ENCODE results near the gene CRELD2. TPM values are rescaled to one million over a fixed set of nuclear protein-coding genes. Genes with fewer than 3 reads are reported as not detected.

Gene CRELD2
- total RNA-seq, 4 donors from 2014 or later, result 8.9 to 15.0 (median 13.0) TPM

GRCh38 chr22:49883294-49883640, 35.2 kb upstream of the CRELD2 start:
- intact Hi-C loops (cut with DNase I; ENCODE audit: low total_unique reads), result no loop called here
- DNase-seq (no peak), ATAC-seq (no peak)
- H3K27me3 ChIP-seq, result no peaks in the 10 kb centered on the region
- H3K36me3 ChIP-seq, result peaks cover 0 to 27% of the 10 kb centered on the region in 2 donors
- TF ChIP-seq POLR2A (IDR thresholded peaks at IDR 0.05), result no peak
- TF ChIP-seq, protein P1, sequence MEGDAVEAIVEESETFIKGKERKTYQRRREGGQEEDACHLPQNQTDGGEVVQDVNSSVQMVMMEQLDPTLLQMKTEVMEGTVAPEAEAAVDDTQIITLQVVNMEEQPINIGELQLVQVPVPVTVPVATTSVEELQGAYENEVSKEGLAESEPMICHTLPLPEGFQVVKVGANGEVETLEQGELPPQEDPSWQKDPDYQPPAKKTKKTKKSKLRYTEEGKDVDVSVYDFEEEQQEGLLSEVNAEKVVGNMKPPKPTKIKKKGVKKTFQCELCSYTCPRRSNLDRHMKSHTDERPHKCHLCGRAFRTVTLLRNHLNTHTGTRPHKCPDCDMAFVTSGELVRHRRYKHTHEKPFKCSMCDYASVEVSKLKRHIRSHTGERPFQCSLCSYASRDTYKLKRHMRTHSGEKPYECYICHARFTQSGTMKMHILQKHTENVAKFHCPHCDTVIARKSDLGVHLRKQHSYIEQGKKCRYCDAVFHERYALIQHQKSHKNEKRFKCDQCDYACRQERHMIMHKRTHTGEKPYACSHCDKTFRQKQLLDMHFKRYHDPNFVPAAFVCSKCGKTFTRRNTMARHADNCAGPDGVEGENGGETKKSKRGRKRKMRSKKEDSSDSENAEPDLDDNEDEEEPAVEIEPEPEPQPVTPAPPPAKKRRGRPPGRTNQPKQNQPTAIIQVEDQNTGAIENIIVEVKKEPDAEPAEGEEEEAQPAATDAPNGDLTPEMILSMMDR (IDR thresholded peaks at IDR 0.05 in 4 of 5, conservative IDR thresholded peaks at IDR 0.05 in 1 of 5), result no peak
- no peak overlapping the region for H3K27ac ChIP-seq
- no peaks in the 10 kb centered on the region for H3K9me3 ChIP-seq
- in situ Hi-C loops (cut with MboI; ENCODE audit: low sequenced_read_pairs in 4 of 4), result loop anchor here in 1 of 4 donors (25.0 kb wide), 1 partner anchor 96 kb away; no protein-coding TSS in a partner anchor
- no peak overlapping the region for H3K4me3 ChIP-seq
- no peaks in the 10 kb centered on the region for H3K4me1 ChIP-seq

DNA sequence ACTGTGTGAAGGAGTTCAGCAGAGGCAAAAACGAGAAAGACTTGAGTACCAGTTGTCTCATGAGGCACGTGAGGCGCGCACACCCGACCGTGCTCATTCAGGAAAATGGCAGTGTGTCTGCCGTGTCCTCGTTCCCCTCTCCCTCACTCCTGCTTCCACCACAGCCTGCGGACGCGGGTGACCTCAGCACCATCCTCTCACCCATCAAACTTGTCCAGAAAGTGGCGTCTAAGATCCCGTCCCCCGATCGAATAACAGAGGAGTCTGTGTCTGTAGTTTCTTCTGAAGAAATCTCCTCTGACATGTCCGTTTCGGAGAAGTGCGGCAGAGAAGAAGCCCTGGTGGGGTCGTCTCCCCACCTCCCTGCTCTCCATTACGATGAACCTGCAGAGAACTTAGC, 34.4 kb upstream of the CRELD2 start:
- Histone ChIP-seq H3K27ac (no peak overlapping the region), H3K36me3 (peaks cover 0 to 27% of the 10 kb centered on the region in 2 donors), H3K9me3 (no peaks in the 10 kb centered on the region), H3K27me3 (no peaks in the 10 kb centered on the region), H3K4me1 (no peaks in the 10 kb centered on the region), H3K4me3 (no peak overlapping the region)
- in situ Hi-C loops (cut with MboI; ENCODE audit: low sequenced_read_pairs in 4 of 4) (loop anchor here in 1 of 4 donors (25.0 kb wide), 1 partner anchor 97 kb away; no protein-coding TSS in a partner anchor), intact Hi-C loops (cut with DNase I; ENCODE audit: low total_unique reads) (no loop called here)
- DNase-seq, result no peak
- ATAC-seq, result no peak
- no peak for TF ChIP-seq POLR2A (IDR thresholded peaks at IDR 0.05)
- TF ChIP-seq, protein P1 (IDR thresholded peaks at IDR 0.05 in 4 of 5, conservative IDR thresholded peaks at IDR 0.05 in 1 of 5), result no peak

DNA sequence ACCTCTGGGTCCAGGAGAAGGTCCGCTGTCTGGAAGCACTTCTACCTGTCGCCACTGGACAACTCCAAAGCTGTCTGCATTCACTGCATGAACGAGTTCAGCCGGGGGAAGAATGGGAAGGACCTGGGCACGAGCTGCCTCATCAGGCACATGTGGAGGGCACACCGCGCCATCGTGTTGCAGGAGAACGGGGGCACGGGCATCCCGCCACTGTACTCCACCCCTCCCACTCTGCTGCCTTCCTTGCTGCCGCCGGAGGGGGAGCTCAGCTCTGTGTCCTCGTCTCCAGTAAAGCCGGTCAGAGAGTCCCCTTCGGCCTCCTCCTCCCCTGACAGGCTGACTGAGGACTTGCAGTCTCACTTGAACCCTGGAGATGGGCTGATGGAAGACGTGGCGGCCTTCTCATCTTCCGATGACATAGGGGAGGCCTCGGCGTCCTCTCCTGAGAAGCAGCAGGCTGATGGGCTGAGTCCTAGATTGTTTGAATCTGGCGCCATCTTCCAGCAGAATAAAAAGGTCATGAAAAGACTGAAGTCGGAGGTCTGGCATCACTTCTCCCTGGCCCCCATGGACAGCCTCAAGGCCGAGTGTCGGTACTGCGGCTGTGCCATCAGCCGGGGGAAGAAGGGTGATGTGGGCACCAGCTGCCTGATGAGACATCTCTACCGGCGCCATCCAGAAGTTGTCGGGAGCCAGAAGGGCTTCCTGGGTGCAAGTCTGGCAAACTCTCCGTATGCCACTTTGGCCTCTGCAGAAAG, 33.8 kb upstream of the CRELD2 start:
- no peak for ATAC-seq
- Histone ChIP-seq H3K4me3 (no peak overlapping the region), H3K9me3 (no peaks in the 10 kb centered on the region), H3K27ac (no peak overlapping the region), H3K4me1 (no peaks in the 10 kb centered on the region), H3K36me3 (peaks cover 0 to 27% of the 10 kb centered on the region in 2 donors), H3K27me3 (no peaks in the 10 kb centered on the region)
- intact Hi-C loops (cut with DNase I; ENCODE audit: low total_unique reads), result no loop called here
- in situ Hi-C loops (cut with MboI; ENCODE audit: low sequenced_read_pairs in 4 of 4), result loop anchor here in 1 of 4 donors (25.0 kb wide), 1 partner anchor 97 kb away; no protein-coding TSS in a partner anchor
- no peak for TF ChIP-seq POLR2A (IDR thresholded peaks at IDR 0.05)
- TF ChIP-seq, protein P1 (IDR thresholded peaks at IDR 0.05 in 4 of 5, conservative IDR thresholded peaks at IDR 0.05 in 1 of 5), result no peak
- no peak for DNase-seq

DNA sequence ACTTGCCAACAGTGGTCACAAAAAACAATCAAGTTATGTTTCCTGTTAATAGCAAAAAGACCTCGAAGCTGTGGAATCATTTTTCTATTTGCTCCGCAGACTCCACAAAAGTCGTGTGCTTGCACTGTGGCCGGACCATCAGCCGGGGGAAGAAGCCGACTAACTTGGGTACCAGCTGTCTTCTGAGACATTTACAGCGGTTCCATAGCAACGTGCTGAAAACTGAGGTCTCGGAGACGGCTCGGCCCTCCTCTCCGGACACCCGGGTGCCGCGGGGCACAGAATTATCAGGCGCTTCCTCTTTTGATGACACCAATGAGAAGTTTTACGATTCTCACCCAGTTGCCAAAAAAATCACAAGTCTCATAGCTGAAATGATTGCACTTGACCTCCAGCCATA, 33.2 kb upstream of the CRELD2 start:
- no peak for ATAC-seq
- Histone ChIP-seq H3K27ac (no peak overlapping the region), H3K4me1 (no peaks in the 10 kb centered on the region), H3K4me3 (no peak overlapping the region), H3K9me3 (no peaks in the 10 kb centered on the region), H3K36me3 (peaks cover 0 to 27% of the 10 kb centered on the region in 2 donors), H3K27me3 (no peaks in the 10 kb centered on the region)
- intact Hi-C loops (cut with DNase I; ENCODE audit: low total_unique reads), result no loop called here
- in situ Hi-C loops (cut with MboI; ENCODE audit: low sequenced_read_pairs in 4 of 4), result loop anchor here in 1 of 4 donors (25.0 kb wide), 1 partner anchor 98 kb away; no protein-coding TSS in a partner anchor
- no peak for TF ChIP-seq POLR2A (IDR thresholded peaks at IDR 0.05)
- TF ChIP-seq, protein P1 (IDR thresholded peaks at IDR 0.05 in 4 of 5, conservative IDR thresholded peaks at IDR 0.05 in 1 of 5), result no peak
- no peak for DNase-seq

Data from gastrocnemius medialis (tissue), 4 donors.